Activated naive CD4-positive, alpha-beta T cell treated with Interleukin-2 at 50 U/mL for 16 hours (primary cell): ENCODE results near the gene TBKBP1.

ENCODE experiments used
- DNase-seq: peaks from one replicate; pipeline ENCODE4 v3.0.0-alpha.2; 2020

The TBKBP1 gene

GRCh38 chr17:47700471-47701449, 6.8 kb downstream of the TBKBP1 start:
- DNase-seq = no peak

DNA sequence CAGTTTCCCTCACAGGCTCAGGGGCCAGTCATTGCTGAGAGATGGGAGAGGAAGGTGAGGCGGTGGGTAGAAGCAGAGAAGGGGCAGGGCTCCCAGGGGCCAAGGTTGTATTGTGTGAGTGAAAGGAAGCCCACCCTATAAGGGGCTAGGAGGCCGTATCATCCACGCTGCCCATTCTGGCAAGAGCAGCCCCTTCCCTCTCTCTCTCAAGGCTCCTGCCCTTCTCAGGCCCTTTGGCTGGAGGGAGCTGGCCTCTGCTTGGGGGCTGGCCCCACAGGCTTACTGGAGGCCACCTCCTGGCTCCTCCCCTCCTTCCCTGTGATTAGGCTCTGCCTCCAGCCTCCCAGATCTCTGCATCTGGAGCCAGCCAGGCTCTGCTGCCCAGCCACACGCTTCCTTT, 7.6 kb downstream of the TBKBP1 start:
- no peak for DNase-seq

GRCh38 chr17:47702391-47702995, 8.5 kb downstream of the TBKBP1 start:
- no peak for DNase-seq

DNA sequence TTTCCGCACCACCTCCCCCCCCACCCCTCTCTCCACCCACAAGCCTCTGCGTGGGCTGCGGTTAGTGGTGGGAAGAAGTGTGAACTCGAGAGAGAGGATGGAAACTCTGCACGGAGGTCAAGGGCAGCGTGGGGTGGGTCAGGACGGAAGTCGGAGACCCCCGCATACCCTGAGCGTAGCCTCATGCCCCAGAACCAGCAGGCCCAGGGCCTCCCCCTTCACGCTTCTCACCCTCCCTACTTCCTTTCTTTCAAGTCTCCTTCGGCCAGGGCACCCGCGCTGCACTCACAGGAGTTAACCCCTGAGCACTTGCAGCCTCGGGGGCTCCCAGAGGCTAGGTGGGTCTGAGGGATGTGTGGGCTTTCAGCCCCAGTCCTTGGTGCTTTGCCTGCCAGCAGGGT, 9.2 kb downstream of the TBKBP1 start:
- DNase-seq = peak; percentile 61

GRCh38 chr17:47703671-47704070, 9.7 kb downstream of the TBKBP1 start:
- no peak for DNase-seq

- DNase-seq = no peak
Observed at GRCh38 chr17:47704116-47704515, 10.2 kb downstream of the TBKBP1 start.

DNA sequence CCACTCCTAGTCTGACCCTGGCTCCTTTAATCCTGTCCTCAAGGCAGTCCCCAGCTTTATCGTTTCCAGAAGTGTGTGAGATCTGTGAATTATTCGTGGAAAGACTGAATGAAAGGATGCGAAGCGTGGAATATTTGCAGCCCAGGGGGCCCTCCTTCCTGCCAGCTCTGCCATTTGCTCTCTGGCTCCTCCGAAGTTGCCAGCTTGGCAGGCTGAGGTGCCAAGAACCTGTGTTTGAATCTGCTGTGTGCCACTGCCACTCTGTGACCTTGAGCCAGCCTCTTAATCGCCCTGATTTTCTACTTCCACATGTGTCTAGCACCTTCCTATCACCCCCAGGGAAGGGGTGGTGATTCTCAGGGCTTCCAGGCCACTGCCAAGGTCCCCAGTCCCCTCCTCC, 10.8 kb downstream of the TBKBP1 start:
- no peak for DNase-seq

DNA sequence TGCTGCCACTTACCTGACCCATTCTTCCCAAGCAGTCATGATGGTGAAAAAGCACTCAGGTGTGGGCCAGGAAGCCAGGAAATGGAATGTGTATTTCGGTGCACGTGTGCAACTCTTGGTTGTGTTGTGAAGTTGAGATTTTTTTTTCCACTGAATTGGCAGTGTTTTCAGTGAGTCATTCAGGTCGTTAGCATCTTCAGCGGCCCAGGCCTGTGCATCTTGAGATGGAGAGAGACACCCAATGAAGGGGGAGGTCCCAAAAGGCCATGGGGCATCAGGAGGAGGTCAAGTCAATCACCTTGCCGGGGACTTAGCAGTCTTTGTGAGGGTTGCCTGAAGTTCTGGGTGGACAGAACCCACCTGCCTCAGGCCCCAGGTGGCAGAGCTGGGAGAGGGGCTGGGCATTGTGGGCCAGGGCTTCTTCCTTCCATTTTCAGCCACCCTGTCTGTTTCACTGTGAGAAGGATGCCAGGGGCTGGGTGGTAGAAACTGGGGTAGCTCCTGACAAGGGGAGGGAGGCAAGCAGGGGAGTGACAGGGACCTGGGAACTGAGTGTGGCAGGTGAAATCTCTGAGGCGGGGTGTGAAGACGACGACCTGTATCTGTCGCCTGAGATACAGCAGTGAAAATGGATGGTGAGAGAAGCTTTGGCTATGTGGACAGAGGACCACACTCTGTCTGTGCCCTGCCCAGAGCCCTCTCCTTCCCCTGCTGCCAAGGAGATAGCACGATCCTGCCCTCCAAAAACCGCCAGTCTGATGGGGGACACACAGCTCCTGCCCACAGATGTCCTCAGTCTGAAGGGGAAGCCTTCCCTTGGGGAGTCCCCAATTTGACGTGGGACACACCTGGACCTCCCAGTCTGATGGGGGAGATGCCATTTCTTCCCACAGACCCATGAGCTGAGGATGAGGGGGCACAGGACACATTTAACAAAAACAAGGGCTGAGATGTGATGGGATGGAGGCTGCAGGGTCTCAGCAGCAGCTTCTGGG, 11.9 kb downstream of the TBKBP1 start:
- peak; percentile 60 for DNase-seq

- no peak for DNase-seq
Observed at GRCh38 chr17:47707056-47707804, 13.3 kb downstream of the TBKBP1 start.

- DNase-seq = no peak
Observed at GRCh38 chr17:47707884-47708283, 13.9 kb downstream of the TBKBP1 start.

DNA sequence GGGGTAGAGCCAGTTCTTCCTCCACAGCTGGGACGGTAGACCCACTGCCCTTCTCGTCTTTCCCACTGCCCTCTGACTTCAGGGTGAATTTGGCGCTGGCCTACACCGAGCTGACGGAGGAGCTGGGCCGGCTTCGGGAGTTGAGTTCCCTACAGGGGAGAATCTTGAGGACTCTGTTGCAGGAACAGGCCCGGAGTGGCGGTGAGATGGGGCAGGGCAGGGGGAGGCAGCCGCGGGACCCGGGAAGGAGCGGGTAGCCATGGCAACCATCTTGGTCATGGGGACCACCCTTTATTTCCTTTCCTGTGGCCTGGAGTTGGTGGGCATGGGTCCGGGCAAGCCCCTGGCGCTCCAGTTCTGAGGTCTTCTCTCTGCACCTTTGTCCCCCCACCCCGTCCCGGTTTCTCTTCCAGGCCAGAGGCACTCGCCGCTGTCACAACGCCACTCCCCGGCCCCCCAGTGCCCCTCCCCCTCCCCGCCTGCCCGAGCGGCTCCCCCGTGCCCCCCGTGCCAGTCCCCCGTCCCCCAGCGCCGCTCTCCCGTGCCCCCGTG, 14.4 kb downstream of the TBKBP1 start:
- DNase-seq = no peak

- no peak for DNase-seq
Observed at GRCh38 chr17:47708864-47709541, 15.0 kb downstream of the TBKBP1 start.

DNA sequence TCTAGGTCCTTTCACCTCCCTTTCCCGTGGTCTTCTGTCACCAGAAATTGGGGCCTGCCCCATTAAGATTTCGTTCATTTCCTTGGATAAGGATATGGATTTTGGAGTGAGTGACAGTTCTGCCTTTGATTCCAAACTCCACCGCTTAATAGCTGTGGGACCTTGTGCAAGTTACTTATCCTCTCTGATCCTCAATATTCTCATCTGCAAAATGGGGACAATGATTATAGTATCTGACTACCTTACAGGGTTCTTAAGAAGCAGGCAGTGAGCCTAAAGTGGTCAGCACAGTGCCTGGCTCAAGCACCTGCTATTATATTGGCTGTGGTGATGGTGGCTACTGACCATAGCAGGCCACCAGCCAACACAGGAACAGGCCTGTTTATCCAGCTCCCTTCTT, 15.6 kb downstream of the TBKBP1 start:
- DNase-seq = no peak

GRCh38 chr17:47711366-47712099, 17.6 kb downstream of the TBKBP1 start:
- DNase-seq = no peak

GRCh38 chr17:47712330-47713023, 18.5 kb downstream of the TBKBP1 start:
- no peak for DNase-seq

DNA sequence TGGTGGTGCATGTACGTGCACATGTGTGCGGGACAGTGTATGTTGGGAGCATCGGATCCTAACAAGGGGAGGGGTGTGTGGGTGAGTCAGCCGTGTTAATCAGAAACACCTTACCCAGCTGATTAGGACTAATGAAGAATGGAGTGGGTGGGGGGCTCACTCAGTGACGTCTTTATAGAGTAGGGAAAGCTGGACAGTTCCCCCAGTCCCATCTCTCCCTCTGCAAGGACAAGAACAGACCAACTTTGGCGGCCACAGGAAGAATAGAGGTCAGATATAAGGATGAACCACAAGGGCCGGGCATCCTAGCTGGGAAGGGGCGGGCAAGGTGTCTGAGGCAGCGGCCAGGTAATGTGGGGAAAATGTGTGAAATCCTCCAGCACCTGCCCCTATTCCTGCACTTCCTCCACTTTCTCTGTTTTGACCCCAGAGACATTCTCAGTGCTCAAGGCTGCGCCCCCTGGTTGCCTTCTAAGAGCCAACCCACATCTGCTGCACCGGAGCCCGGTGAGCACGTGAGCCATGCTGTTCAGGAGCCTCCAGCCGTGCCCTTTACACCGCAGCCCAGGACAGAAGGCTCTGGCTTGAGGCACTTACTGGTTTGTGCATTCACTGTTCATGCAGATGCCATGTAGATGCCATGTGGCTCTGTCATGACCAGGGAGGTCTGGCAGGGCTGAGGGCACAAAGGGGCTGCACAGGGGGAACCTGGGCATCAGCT, 20.2 kb downstream of the TBKBP1 start:
- no peak for DNase-seq

DNA sequence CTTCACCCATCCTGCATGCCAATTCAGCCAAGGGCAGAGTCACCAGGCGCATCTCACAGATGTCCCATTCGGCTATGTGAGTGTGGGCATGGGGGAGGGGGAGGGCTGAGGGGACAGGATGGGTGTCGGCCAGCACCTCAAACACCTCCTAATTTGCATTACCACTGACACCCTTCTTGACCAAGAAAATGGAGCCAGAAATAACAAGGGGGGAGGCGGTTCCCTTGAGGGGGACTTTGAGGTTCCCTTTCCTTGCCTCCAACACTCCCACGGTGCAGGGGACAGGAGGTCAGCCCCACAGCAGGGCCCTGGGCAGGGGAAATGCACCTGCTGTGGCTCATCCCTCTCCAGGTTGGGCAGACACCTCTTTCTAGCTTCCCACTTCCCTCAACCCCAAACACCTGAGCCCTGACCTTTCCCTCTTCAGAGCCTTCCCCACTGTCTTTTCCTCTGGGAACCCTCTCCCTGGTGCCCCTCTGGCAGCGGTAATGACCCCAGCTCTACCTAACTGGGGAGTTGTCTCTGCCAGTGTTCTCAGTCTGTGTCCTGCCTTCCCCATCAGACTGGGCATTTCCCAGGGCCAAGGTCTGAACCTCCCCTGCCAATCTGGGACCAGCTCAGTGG, 20.9 kb downstream of the TBKBP1 start:
- no peak for DNase-seq

DNA sequence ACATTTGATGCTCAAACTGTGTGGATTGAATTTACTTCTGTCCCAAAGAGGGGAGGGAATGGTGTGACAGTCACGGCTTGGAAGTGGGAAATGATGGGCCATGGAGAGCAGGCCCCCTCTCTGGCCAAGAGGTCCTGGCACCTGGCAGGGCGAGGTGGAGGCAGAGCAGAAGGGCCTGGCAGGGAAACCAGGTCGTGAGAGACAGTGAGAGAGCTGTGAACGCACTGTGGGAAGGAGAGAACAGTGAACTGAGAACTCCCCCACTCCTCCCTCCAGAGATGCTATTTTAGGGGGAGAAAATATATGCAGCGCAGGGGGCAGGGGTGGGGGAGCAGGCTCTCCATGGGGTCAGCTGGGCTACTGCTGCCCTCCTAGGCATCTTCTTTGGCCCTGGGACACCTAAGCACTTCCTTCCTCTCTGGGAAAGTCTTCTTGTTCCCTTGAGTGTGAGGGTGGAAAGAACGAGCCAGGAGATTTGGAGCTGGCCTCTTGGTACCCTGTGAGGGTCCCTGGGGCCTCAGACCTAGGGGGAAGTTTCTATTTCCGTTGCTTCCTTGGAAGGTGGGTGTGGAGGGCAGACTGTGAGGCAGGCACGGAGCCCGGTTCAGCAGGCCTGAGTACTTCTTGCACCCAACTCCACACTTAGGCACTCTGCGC, 21.8 kb downstream of the TBKBP1 start:
- no peak for DNase-seq
